HG02759 (cell line): ENCODE measurements around the gene DMXL1.
"Not testable (repeated sequence)": the region's sequence is repeated elsewhere in the genome, so short reads cannot be mapped to it uniquely, and the experiment has no call there.

ENCODE experiments used
- ATAC-seq: cut with Tn5 transposase; IDR thresholded peaks from one replicate; pipeline ENCODE4 v1.9.1; 2021; ENCODE audit warnings: mild to moderate bottlenecking, moderate library complexity; ENCODE audit not compliant: unreplicated experiment

Gene DMXL1

GRCh38 chr5:119063579-119064379, 7.1 kb upstream of the DMXL1 start:
- peak; percentile 83 for ATAC-seq

- no peak for ATAC-seq
Measured at GRCh38 chr5:119067450-119067849, 3.4 kb upstream of the DMXL1 start.

DNA sequence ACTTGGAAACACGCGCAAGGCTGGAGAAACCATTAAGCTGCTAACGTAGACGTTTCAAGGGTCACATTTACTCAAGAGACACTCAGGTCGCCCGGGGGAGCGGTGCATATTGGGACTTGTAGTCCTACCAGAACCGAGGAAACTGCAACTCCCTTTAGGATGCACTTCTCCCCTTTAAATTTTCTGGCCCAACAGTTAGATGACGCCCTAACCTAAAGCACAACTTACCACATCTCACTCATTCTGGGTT, 384 bp upstream of the DMXL1 start:
- peak; percentile 51 for ATAC-seq

GRCh38 chr5:119071561-119071995, 691 bp downstream of the DMXL1 start:
- peak; percentile 7 for ATAC-seq

GRCh38 chr5:119072496-119072895, 1.6 kb downstream of the DMXL1 start:
- ATAC-seq = no peak

DNA sequence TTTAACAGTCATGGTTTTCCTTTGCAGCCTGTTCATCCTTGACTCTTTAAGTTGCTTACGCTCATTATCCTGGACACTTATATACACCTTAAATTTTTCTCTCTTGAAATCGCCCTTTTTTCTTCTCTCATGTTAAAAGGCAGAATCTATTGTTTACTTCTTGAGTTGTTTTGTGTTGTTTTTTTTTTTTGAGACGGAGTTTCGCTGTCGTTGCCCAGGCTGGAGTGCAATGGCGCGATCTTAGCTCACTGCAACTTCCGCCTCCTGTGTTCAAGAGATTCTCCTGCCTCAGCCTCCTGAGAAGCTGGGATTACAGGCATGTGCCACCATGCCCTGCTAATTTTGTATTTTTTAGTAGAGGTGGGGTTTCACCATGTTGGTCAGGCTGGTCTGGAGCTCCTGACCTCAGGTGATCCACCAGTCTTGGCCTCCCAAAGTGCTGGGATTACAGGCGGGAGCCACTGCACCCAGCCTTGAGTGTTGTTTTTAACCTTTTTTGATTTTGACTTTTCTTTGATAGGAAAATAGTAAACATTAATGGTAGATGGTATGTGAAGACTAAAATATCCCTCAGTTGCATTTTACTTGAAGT, 3.0 kb downstream of the DMXL1 start:
- not testable (repeated sequence) for ATAC-seq

GRCh38 chr5:119074419-119074818, 3.5 kb downstream of the DMXL1 start:
- ATAC-seq = peak; percentile 34

GRCh38 chr5:119075269-119075668, 4.4 kb downstream of the DMXL1 start:
- not testable (repeated sequence) for ATAC-seq

DNA sequence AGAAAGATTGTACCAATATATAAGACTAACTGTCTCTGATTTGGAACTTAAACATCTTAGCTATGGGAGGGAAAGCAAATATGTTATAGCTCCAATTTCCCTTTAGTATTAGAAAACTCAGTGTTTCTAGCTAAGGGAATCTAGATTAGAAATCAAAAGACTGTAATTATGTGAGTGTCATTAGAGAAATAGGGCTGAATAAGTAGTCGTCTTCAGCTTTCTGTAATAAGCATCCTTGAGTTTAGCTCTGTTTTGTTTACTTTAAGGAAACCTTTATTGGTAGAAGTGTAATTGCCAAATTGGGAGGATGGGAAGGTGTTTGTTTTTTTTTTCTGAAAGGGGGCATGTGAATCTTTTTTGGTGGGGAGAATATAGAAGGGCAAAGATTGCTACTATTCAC, 5.2 kb downstream of the DMXL1 start:
- ATAC-seq = no peak

GRCh38 chr5:119077444-119077843, 6.6 kb downstream of the DMXL1 start:
- ATAC-seq = no peak

GRCh38 chr5:119078071-119078846, 7.4 kb downstream of the DMXL1 start:
- ATAC-seq = no peak

- no peak for ATAC-seq
Measured at GRCh38 chr5:119078861-119079260, 8.0 kb downstream of the DMXL1 start.

DNA sequence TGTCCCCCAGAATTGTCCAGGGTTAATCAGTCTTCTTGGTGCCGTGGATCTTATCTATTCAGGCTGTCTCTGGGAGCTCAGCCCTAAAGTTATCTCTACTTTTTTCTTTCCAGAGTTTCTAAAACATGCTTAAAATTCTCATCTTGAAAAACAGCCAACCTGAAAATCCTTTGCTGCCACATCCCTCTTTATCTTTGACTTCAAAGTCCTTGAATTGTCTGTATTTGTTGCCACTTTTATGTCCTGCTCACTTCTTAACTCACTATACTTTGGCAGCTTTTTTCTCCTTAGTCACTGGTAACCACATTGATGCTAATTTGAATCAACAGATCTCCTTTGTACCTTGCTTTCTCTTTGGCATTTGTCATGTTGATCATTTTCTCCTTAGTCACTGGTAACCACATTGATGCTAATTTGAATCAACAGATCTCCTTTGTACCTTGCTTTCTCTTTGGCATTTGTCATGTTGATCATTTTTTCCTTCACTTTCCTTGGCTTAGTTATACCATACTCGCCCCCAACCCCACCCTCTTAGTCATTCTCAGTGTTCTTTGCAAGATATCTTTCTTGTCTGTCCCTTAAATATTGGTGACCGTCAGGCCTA, 8.5 kb downstream of the DMXL1 start:
- peak; percentile 46 for ATAC-seq

- no peak for ATAC-seq
Measured at GRCh38 chr5:119080936-119081335, 10.0 kb downstream of the DMXL1 start.

GRCh38 chr5:119082691-119083090, 11.8 kb downstream of the DMXL1 start:
- ATAC-seq = no peak

DNA sequence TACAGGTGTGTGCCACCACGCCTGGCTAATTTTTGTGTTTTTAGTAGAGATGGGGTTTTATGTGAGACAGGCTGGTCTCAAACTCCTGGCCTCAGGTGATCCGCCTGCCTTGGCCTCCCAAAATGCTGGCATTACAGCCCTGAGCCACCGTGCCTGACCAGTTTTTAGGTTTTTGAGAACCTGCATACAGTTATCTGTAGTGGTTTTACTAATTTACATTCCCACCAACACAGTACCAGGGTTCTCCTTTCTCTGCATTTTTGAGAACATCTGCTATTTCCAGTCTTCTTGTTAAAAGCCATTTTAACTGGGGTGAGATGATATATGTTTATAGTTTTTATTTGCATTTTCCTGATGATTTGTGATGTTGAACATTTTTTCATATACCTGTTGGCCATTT, 12.8 kb downstream of the DMXL1 start:
- peak; percentile 65 for ATAC-seq

- no peak for ATAC-seq
Measured at GRCh38 chr5:119088438-119088837, 17.6 kb downstream of the DMXL1 start.

DNA sequence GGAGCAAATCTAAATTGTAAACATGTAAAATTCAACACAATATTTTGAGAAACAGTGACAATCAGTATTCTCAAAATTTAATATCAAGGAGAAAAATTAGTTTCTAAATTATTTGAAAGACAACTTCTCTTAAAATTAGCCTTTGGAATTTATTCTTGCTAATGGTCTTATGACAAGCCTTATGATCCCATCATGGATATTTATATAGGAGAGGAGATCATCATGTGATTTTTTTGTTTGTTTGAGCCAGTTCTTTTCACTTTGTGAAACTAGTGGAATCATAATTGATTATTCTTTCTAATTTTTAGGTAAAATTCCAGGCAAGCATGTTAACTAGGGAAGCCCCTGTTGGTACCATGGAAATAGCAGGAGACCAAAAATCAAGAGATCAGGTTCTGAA, 24.7 kb downstream of the DMXL1 start:
- ATAC-seq = no peak

GRCh38 chr5:119105971-119106370, 35.1 kb downstream of the DMXL1 start:
- ATAC-seq = no peak

GRCh38 chr5:119112151-119112550, 41.3 kb downstream of the DMXL1 start:
- ATAC-seq = no peak

GRCh38 chr5:119117237-119117636, 46.4 kb downstream of the DMXL1 start:
- no peak for ATAC-seq

- no peak for ATAC-seq
Measured at GRCh38 chr5:119118000-119118399, 47.1 kb downstream of the DMXL1 start.
